NCI-H2196 (cell line): ENCODE data around the gene EPHA6.
"Not testable (repeated sequence)": the region's sequence is repeated elsewhere in the genome, so short reads cannot be mapped to it uniquely, and the experiment has no call there.

Experiments
- DNase-seq: peaks from one replicate; lab custom pipeline; 2025; ENCODE audit not compliant: unreplicated experiment; lab: John Stamatoyannopoulos, UW

EPHA6 gene

GRCh38 chr3:97264180-97264579 lies 449.8 kb downstream of the EPHA6 start:
- DNase-seq: no peak

- DNase-seq: no peak
These were observed 451.0 kb downstream of the EPHA6 start for GRCh38 chr3:97265237-97266005.

GRCh38 chr3:97269202-97269601 lies 454.8 kb downstream of the EPHA6 start:
- no peak for DNase-seq

- not testable (repeated sequence) for DNase-seq
These were observed 462.6 kb downstream of the EPHA6 start for GRCh38 chr3:97276879-97277550.

GRCh38 chr3:97277708-97278107 lies 463.3 kb downstream of the EPHA6 start:
- no peak for DNase-seq

- DNase-seq: no peak
These were observed 464.1 kb downstream of the EPHA6 start for GRCh38 chr3:97278506-97278905.

GRCh38 chr3:97291901-97292300 lies 477.5 kb downstream of the EPHA6 start:
- no peak for DNase-seq

GRCh38 chr3:97293596-97294131 lies 479.3 kb downstream of the EPHA6 start:
- no peak for DNase-seq

GRCh38 chr3:97297032-97297431 lies 482.6 kb downstream of the EPHA6 start:
- no peak for DNase-seq

GRCh38 chr3:97301114-97301513 lies 486.7 kb downstream of the EPHA6 start:
- no peak for DNase-seq

- no peak for DNase-seq
These were observed 491.8 kb downstream of the EPHA6 start for GRCh38 chr3:97306226-97306625.

- DNase-seq: no peak
These were observed 524.0 kb downstream of the EPHA6 start for GRCh38 chr3:97338375-97338774.

- DNase-seq: no peak
These were observed 526.5 kb downstream of the EPHA6 start for GRCh38 chr3:97340940-97341339.

- no peak for DNase-seq
These were observed 533.4 kb downstream of the EPHA6 start for GRCh38 chr3:97347780-97348179.

- DNase-seq: no peak
These were observed 536.6 kb downstream of the EPHA6 start for GRCh38 chr3:97350971-97351370.

GRCh38 chr3:97353176-97353575 lies 538.8 kb downstream of the EPHA6 start:
- DNase-seq: no peak

GRCh38 chr3:97359977-97360376 lies 545.6 kb downstream of the EPHA6 start:
- no peak for DNase-seq

- DNase-seq: no peak
These were observed 546.4 kb downstream of the EPHA6 start for GRCh38 chr3:97360804-97361203.

- no peak for DNase-seq
These were observed 570.2 kb downstream of the EPHA6 start for GRCh38 chr3:97384583-97384982.

- no peak for DNase-seq
These were observed 574.4 kb downstream of the EPHA6 start for GRCh38 chr3:97388774-97389173.

- DNase-seq: no peak
These were observed 575.5 kb downstream of the EPHA6 start for GRCh38 chr3:97389936-97390335.

- no peak for DNase-seq
These were observed 576.8 kb downstream of the EPHA6 start for GRCh38 chr3:97391167-97391566.
